Measurements from ENCODE around the gene ALB. TPM values are rescaled to one million over a fixed set of nuclear protein-coding genes. Genes with fewer than 3 reads are reported as not detected.

ALB gene
- total RNA-seq, 1 donor from 2014 or later = 113 TPM

- H3K36me3 Mint-ChIP-seq = no peaks in the 10 kb centered on the region
- no peak for TF ChIP-seq CTCF (conservative IDR thresholded peaks at IDR 0.05)
- no peaks in the 10 kb centered on the region for H3K9me3 Mint-ChIP-seq
- H3K27me3 Mint-ChIP-seq = no peaks in the 10 kb centered on the region
- no peaks in the 10 kb centered on the region for H3K4me1 Mint-ChIP-seq (ENCODE audit: unreplicated experiment)
- no peak overlapping the region for H3K27ac Mint-ChIP-seq
- no peak for DNase-seq (ENCODE audit: extremely low spot score, unreplicated experiment)
- no peak overlapping the region for H3K4me3 Mint-ChIP-seq
These were observed 56.9 kb downstream of the ALB start for GRCh38 chr4:73460913-73461522.

GRCh38 chr4:73468170-73468569, 64.1 kb downstream of the ALB start:
- no peaks in the 10 kb centered on the region for H3K4me1 Mint-ChIP-seq (ENCODE audit: unreplicated experiment)
- no peak for TF ChIP-seq CTCF (conservative IDR thresholded peaks at IDR 0.05)
- no peak for DNase-seq (ENCODE audit: extremely low spot score, unreplicated experiment)
- H3K36me3 Mint-ChIP-seq = no peaks in the 10 kb centered on the region
- no peak overlapping the region for H3K4me3 Mint-ChIP-seq
- no peaks in the 10 kb centered on the region for H3K27me3 Mint-ChIP-seq
- no peak overlapping the region for H3K27ac Mint-ChIP-seq
- H3K9me3 Mint-ChIP-seq = no peaks in the 10 kb centered on the region

GRCh38 chr4:73470728-73471127, 66.6 kb downstream of the ALB start:
- Mint-ChIP-seq H3K27ac (no peak overlapping the region), H3K36me3 (no peaks in the 10 kb centered on the region), H3K4me3 (no peak overlapping the region), H3K4me1 (ENCODE audit: unreplicated experiment) (no peaks in the 10 kb centered on the region), H3K9me3 (peaks cover 4% of the 10 kb centered on the region), H3K27me3 (no peaks in the 10 kb centered on the region)
- TF ChIP-seq CTCF (conservative IDR thresholded peaks at IDR 0.05) = no peak
- DNase-seq (ENCODE audit: extremely low spot score, unreplicated experiment) = no peak

Other genes starting within 250 kb of the ALB start
- gene ANKRD17, start 145.5 kb upstream of the ALB start, total RNA-seq (ENCODE audit: low replicate concordance) = 76.5 and 77.7 TPM in 2 replicates
- gene AFP, start 31.9 kb downstream of the ALB start, total RNA-seq (ENCODE audit: low replicate concordance) = 67.6 and 532 TPM in 2 replicates
- gene AFM, start 77.5 kb downstream of the ALB start, total RNA-seq (ENCODE audit: low replicate concordance) = 2.9 TPM in 2 replicates
- 5.3 and 11.8 TPM in 2 replicates for gene RASSF6, start 216.1 kb downstream of the ALB start, total RNA-seq (ENCODE audit: low replicate concordance)

All from type B pancreatic cell (in vitro differentiated cells).